ENCODE results near the gene DLG5.
A peak's percentile ranks its signal among the peaks of the same experiment; 100 is the strongest.

The DLG5 gene

GRCh38 chr10:77843264-77843663 is 83.3 kb downstream of the DLG5 start:
- DNase-seq (ENCODE audit: low read depth in 2 of 2), result no peak

GRCh38 chr10:77842652-77843212 is 83.8 kb downstream of the DLG5 start:
- no peak for DNase-seq (ENCODE audit: low read depth in 2 of 2)

- no peak for DNase-seq (ENCODE audit: low read depth in 2 of 2)
These were observed 84.7 kb downstream of the DLG5 start for GRCh38 chr10:77841711-77842375.

- DNase-seq (ENCODE audit: low read depth in 2 of 2), result no peak
These were observed 85.9 kb downstream of the DLG5 start for GRCh38 chr10:77840636-77841035.

GRCh38 chr10:77837925-77838595 is 88.5 kb downstream of the DLG5 start:
- no peak for DNase-seq (ENCODE audit: low read depth in 2 of 2)

- DNase-seq (ENCODE audit: low read depth in 2 of 2), result peak; percentile 60 to 66
These were observed 89.2 kb downstream of the DLG5 start for GRCh38 chr10:77837248-77837924.

DNA sequence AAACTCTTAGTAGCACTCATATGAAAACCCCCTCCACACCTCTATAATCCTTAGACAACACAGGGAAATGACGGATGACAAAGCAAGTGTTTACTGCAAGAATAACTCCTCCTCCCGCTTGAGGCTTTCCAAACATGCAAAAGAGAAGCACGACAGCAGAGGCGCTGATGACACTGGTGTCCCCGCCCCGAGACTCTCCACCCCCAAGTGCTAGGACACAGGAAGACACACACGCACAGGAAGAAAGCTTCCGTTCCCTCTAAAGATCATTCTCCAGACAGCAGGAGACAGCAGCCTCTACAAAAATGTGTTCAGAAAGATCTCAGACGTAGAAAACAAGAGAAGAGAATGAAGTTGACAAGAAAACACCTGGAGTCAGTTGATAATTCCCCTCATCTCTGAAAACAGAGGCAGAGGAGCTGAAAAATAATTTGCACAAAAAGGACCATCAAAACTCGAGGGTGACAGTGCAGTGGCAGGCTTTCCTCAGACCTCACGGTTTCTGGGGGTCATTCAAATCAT is 90.2 kb downstream of the DLG5 start:
- peak; percentile 37 to 50 for DNase-seq (ENCODE audit: low read depth in 2 of 2)

GRCh38 chr10:77835669-77836086 is 90.9 kb downstream of the DLG5 start:
- no peak for DNase-seq (ENCODE audit: low read depth in 2 of 2)

- DNase-seq (ENCODE audit: low read depth in 2 of 2), result no peak
These were observed 91.4 kb downstream of the DLG5 start for GRCh38 chr10:77834943-77835668.

- DNase-seq (ENCODE audit: low read depth in 2 of 2), result no peak
These were observed 92.0 kb downstream of the DLG5 start for GRCh38 chr10:77834540-77834939.

GRCh38 chr10:77833792-77834191 is 92.8 kb downstream of the DLG5 start:
- DNase-seq (ENCODE audit: low read depth in 2 of 2), result no peak

GRCh38 chr10:77833225-77833624 is 93.3 kb downstream of the DLG5 start:
- DNase-seq (ENCODE audit: low read depth in 2 of 2), result no peak

DNA sequence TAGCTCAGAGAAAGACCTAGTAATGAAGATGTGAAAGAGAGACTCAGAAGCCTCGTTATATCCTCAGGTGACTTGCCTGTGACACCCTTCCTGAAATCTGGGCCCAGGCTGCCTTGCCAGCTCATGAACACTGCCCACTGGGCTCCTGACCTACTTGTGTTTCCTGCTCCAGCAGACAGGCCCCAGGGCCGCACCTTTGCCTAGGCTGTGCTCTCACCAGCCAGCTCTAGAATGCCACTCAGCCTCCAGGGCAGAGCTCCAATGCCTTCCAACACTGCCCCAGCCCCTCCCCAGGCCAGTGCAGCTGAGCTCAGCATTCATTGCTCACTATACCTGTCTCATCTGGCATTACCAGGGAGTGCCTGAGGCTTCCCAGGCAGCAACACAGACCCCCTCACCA is 94.3 kb downstream of the DLG5 start:
- no peak for DNase-seq (ENCODE audit: low read depth in 2 of 2)

- DNase-seq (ENCODE audit: low read depth in 2 of 2), result no peak
These were observed 97.2 kb downstream of the DLG5 start for GRCh38 chr10:77829356-77829755.

- no peak for DNase-seq (ENCODE audit: low read depth in 2 of 2)
These were observed 98.2 kb downstream of the DLG5 start for GRCh38 chr10:77828377-77828776.

- no peak for DNase-seq (ENCODE audit: low read depth in 2 of 2)
These were observed 99.2 kb downstream of the DLG5 start for GRCh38 chr10:77827366-77827765.

GRCh38 chr10:77825965-77826364 is 100.6 kb downstream of the DLG5 start:
- DNase-seq (ENCODE audit: low read depth in 2 of 2), result no peak

DNA sequence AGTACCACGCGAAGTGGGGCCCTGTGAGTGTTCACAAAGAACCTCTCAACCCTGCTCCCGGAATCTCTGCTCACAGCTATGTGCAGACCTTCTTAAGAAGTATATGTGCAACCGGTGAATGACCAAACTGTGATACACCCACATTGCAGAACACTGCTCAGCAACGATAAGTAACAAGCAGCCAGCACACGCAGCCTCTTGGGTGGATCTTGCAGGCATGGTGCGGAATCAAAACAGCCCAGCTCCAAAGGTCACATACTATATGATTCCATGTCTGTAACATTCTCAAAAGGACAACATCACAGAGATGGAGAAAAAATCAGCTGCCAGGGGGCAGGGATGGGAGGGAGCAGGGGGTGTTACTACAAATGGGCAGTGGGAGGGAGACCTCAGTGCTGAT is 101.6 kb downstream of the DLG5 start:
- no peak for DNase-seq (ENCODE audit: low read depth in 2 of 2)

- no peak for DNase-seq (ENCODE audit: low read depth in 2 of 2)
These were observed 102.6 kb downstream of the DLG5 start for GRCh38 chr10:77823811-77824542.

GRCh38 chr10:77821551-77821950 is 105.0 kb downstream of the DLG5 start:
- DNase-seq (ENCODE audit: low read depth in 2 of 2), result no peak

DNA sequence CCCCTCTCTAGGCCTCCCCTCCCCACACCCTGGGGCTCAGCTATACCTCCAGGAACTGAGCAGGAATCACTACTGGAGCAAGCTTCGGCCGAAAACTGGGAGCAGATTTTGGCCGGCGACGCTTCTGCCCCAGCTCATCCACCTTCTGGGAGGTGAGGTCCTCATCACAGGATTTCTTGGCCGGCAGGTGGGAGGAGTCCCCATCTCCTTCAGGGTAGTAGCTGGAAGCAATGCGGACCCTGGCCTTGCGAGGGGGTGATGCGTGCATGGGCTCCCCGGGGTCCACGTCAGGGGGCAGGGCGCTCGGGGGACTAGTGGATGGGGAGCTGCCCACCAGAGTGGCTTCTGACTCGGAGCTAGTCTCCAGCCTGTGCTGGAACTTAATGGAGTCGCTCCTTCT is 105.5 kb downstream of the DLG5 start:
- DNase-seq (ENCODE audit: low read depth in 2 of 2), result no peak

All from stimulated activated CD8-positive, alpha-beta memory T cell treated with anti-CD3 and anti-CD28 coated beads, Interleukin-15, amount 100 ng/mL, for 48 hours (primary cell).